ENCODE measurements around the gene BMPR2.
"Not testable (repeated sequence)": the region's sequence is repeated elsewhere in the genome, so short reads cannot be mapped to it uniquely, and the experiment has no call there.

BMPR2 gene

GRCh38 chr2:202510911-202511310 is 134.8 kb downstream of the BMPR2 start:
- H3K4me1 ChIP-seq: no peaks in the 10 kb centered on the region
- TF ChIP-seq Cebpa-rat (IDR thresholded peaks at IDR 0.05): no peak
- no peak overlapping the region for H3K27ac ChIP-seq
- H3K4me2 ChIP-seq: no peak overlapping the region
- H3K9ac ChIP-seq: no peak overlapping the region
- no peaks in the 10 kb centered on the region for H3K9me3 ChIP-seq
- no peaks in the 10 kb centered on the region for H4K20me1 ChIP-seq
- H3K27me3 ChIP-seq: no peaks in the 10 kb centered on the region
- H3K4me3 ChIP-seq: no peak overlapping the region
- peaks cover 8% of the 10 kb centered on the region; the same call in 1 of the 2 replicates for H3K36me3 ChIP-seq

DNA sequence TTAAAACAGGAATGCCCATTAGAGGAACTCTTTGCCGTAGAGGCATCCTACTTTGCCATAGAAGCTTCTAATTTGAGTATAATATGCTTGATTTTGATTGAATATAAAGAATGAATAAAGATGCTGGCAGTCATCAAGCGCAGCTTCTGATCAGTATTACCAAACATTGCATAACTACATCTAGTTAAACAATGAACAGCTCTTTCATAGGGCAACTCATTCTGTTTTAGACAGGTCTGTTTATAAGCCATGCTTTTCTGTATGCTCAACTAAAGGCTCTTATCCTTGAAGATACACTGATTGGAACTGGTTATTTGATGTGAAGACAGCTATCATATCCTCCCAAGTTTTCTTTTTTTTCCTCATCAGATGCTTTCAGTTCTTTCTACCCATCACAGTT is 136.0 kb downstream of the BMPR2 start:
- no peaks in the 10 kb centered on the region for H3K27me3 ChIP-seq
- TF ChIP-seq Cebpa-rat (IDR thresholded peaks at IDR 0.05): no peak
- no peak overlapping the region for H3K4me3 ChIP-seq
- no peaks in the 10 kb centered on the region for H3K4me1 ChIP-seq
- no peaks in the 10 kb centered on the region for H4K20me1 ChIP-seq
- no peaks in the 10 kb centered on the region for H3K9me3 ChIP-seq
- H3K36me3 ChIP-seq: peaks cover 8% of the 10 kb centered on the region; the same call in 1 of the 2 replicates
- no peak overlapping the region for H3K27ac ChIP-seq
- H3K4me2 ChIP-seq: no peak overlapping the region
- H3K9ac ChIP-seq: no peak overlapping the region

- H3K4me2 ChIP-seq: no peak overlapping the region
- H3K9me3 ChIP-seq: no peaks in the 10 kb centered on the region
- H3K36me3 ChIP-seq: peaks cover 21% of the 10 kb centered on the region
- H3K27ac ChIP-seq: no peak overlapping the region
- H3K4me1 ChIP-seq: no peaks in the 10 kb centered on the region
- no peaks in the 10 kb centered on the region for H3K27me3 ChIP-seq
- H3K9ac ChIP-seq: no peak overlapping the region
- no peak for TF ChIP-seq Cebpa-rat (IDR thresholded peaks at IDR 0.05)
- H3K4me3 ChIP-seq: no peak overlapping the region
- H4K20me1 ChIP-seq: no peaks in the 10 kb centered on the region
Observed at GRCh38 chr2:202514732-202515131, 138.6 kb downstream of the BMPR2 start.

- no peak overlapping the region for H3K4me2 ChIP-seq
- H4K20me1 ChIP-seq: no peaks in the 10 kb centered on the region
- H3K27me3 ChIP-seq: no peaks in the 10 kb centered on the region
- H3K4me3 ChIP-seq: no peak overlapping the region
- TF ChIP-seq Cebpa-rat (IDR thresholded peaks at IDR 0.05): no peak
- no peak overlapping the region for H3K27ac ChIP-seq
- H3K9ac ChIP-seq: no peak overlapping the region
- no peaks in the 10 kb centered on the region for H3K4me1 ChIP-seq
- no peaks in the 10 kb centered on the region for H3K9me3 ChIP-seq
- H3K36me3 ChIP-seq: peaks cover 44% of the 10 kb centered on the region
Observed at GRCh38 chr2:202519453-202519852, 143.3 kb downstream of the BMPR2 start.

GRCh38 chr2:202521470-202521869 is 145.3 kb downstream of the BMPR2 start:
- H3K36me3 ChIP-seq: peaks cover 37% of the 10 kb centered on the region
- H4K20me1 ChIP-seq: no peaks in the 10 kb centered on the region
- no peak overlapping the region for H3K9ac ChIP-seq
- H3K27me3 ChIP-seq: no peaks in the 10 kb centered on the region
- H3K27ac ChIP-seq: no peak overlapping the region
- TF ChIP-seq Cebpa-rat (IDR thresholded peaks at IDR 0.05): no peak
- H3K4me2 ChIP-seq: no peak overlapping the region
- no peaks in the 10 kb centered on the region for H3K4me1 ChIP-seq
- no peak overlapping the region for H3K4me3 ChIP-seq
- H3K9me3 ChIP-seq: no peaks in the 10 kb centered on the region

DNA sequence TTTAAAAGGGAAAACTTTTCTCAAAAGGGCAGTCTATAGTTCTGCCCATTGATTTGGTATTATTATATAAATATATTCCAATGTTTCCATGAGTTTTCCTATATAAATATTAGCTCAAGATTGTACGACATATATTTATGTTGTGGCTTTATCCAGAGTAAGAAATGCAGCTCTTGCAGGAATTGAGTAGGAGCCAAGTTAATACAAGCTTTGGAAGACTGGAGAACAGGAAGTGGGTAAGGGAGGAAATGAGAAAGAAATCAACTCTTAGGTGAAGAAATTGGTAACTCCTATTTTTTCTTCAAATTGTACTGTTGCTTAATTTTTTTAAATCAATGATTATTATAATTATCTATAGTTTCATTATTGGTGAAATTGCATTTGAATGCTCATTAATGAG is 153.3 kb downstream of the BMPR2 start:
- H3K4me2 ChIP-seq: no peak overlapping the region
- H3K9ac ChIP-seq: no peak overlapping the region
- no peaks in the 10 kb centered on the region for H4K20me1 ChIP-seq
- no peak overlapping the region for H3K4me3 ChIP-seq
- H3K9me3 ChIP-seq: 0 out of 2 replicates have a peak, but pooled peaks cover 6% of the 10 kb centered on the region
- peaks cover 13% of the 10 kb centered on the region for H3K4me1 ChIP-seq
- H3K27ac ChIP-seq: no peak overlapping the region
- H3K27me3 ChIP-seq: no peaks in the 10 kb centered on the region
- TF ChIP-seq Cebpa-rat (IDR thresholded peaks at IDR 0.05): no peak
- peaks cover 22% of the 10 kb centered on the region for H3K36me3 ChIP-seq

- no peak overlapping the region for H3K4me3 ChIP-seq
- H3K36me3 ChIP-seq: peaks cover 22% of the 10 kb centered on the region
- no peak for TF ChIP-seq Cebpa-rat (IDR thresholded peaks at IDR 0.05)
- H3K27me3 ChIP-seq: no peaks in the 10 kb centered on the region
- no peak overlapping the region for H3K27ac ChIP-seq
- H3K9ac ChIP-seq: no peak overlapping the region
- no peak overlapping the region for H3K4me2 ChIP-seq
- H3K4me1 ChIP-seq: peaks cover 13% of the 10 kb centered on the region
- H4K20me1 ChIP-seq: no peaks in the 10 kb centered on the region
- H3K9me3 ChIP-seq: 0 out of 2 replicates have a peak, but pooled peaks cover 6% of the 10 kb centered on the region
Observed at GRCh38 chr2:202530038-202530437, 153.9 kb downstream of the BMPR2 start.

DNA sequence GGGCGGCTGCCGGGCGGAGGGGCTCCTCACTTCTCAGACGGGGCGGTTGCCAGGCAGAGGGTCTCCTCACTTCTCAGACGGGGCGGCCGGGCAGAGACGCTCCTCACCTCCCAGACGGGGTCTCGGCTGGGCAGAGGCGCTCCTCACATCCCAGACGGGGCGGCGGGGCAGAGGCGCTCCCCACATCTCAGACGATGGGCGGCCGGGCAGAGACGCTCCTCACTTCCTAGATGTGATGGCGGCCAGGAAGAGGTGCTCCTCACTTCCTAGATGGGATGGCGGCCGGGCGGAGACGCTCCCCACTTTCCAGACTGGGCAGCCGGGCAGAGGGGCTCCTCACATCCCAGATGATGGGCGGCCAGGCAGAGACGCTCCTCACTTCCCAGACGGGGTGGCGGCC is 159.2 kb downstream of the BMPR2 start:
- not testable (repeated sequence) for H3K4me3 ChIP-seq, H3K9ac ChIP-seq, H3K4me2 ChIP-seq, H3K27me3 ChIP-seq, H4K20me1 ChIP-seq, H3K27ac ChIP-seq, H3K4me1 ChIP-seq
- Histone ChIP-seq H3K36me3 (peaks cover 22% of the 10 kb centered on the region), H3K9me3 (peaks cover 12% of the 10 kb centered on the region; the same call in 1 of the 2 replicates)

DNA sequence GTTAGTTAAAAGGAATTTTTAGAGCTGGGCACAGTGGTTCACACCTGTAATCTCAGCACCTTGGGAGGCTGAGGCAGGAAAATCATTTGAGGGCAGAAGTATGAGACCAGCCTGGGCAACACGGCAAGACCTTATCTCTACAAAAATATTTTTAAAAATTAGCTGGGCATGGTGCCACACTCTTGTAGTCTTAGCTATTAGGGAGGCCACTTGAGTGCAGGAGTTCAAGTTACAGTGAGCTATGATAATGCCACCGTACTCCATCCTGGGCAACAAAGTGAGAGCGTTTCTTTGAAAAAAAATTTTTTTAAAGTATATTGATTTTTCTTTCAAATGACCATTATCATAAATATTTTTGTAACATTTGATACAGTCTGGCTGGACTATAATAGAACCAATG is 165.0 kb downstream of the BMPR2 start:
- H3K4me3 ChIP-seq: no peak overlapping the region
- no peak overlapping the region for H3K9ac ChIP-seq
- no peak overlapping the region for H3K27ac ChIP-seq
- no peaks in the 10 kb centered on the region for H3K4me1 ChIP-seq
- TF ChIP-seq Cebpa-rat (IDR thresholded peaks at IDR 0.05): no peak
- H3K36me3 ChIP-seq: no peaks in the 10 kb centered on the region
- no peaks in the 10 kb centered on the region for H3K27me3 ChIP-seq
- H4K20me1 ChIP-seq: no peaks in the 10 kb centered on the region
- no peak overlapping the region for H3K4me2 ChIP-seq
- peaks cover 4% of the 10 kb centered on the region; the same call in 1 of the 2 replicates for H3K9me3 ChIP-seq

- H3K36me3 ChIP-seq: no peaks in the 10 kb centered on the region
- no peaks in the 10 kb centered on the region for H3K4me1 ChIP-seq
- H4K20me1 ChIP-seq: no peaks in the 10 kb centered on the region
- no peaks in the 10 kb centered on the region for H3K9me3 ChIP-seq
- H3K9ac ChIP-seq: no peak overlapping the region
- H3K4me3 ChIP-seq: no peak overlapping the region
- H3K27ac ChIP-seq: no peak overlapping the region
- H3K27me3 ChIP-seq: no peaks in the 10 kb centered on the region
- H3K4me2 ChIP-seq: no peak overlapping the region
- no peak for TF ChIP-seq Cebpa-rat (IDR thresholded peaks at IDR 0.05)
Observed at GRCh38 chr2:202542142-202542541, 166.0 kb downstream of the BMPR2 start.

DNA sequence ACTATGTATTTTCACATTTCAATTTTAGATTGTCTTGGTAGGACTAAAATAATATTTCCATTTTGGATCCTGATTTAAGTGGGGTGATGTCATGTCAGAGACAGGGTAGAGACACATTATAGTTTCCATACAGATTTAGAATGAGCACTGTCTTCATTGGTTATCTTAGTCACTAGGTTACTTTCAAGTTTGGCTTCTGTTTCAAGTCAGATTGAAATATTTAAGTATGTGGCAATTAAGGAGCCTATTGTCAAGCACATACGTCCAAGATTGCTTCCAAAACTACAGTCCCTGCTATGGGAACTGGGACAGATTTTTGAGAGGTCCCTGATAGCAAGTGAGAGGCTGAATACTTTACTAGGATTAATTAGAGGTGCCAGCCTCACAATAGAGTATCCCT is 169.4 kb downstream of the BMPR2 start:
- Histone ChIP-seq H4K20me1 (no peaks in the 10 kb centered on the region), H3K9ac (no peak overlapping the region), H3K9me3 (no peaks in the 10 kb centered on the region), H3K4me3 (no peak overlapping the region), H3K36me3 (peaks cover 8% of the 10 kb centered on the region; the same call in 1 of the 2 replicates), H3K4me2 (no peak overlapping the region), H3K27me3 (no peaks in the 10 kb centered on the region), H3K27ac (no peak overlapping the region), H3K4me1 (no peaks in the 10 kb centered on the region)
- TF ChIP-seq Cebpa-rat (IDR thresholded peaks at IDR 0.05): no peak
